Vagina (tissue), 2 donors: ENCODE data around the gene LRRC7.

Experiments used
- POLR2A ChIP-seq, 2 donors: fragments of 450-650 bp; IDR thresholded peaks; one replicate each; pipeline ENCODE4 v1.6.1; 2017; ENCODE audit warnings: antibody characterized with exemption in 2 of 2, mild to moderate bottlenecking in 2 of 2, moderate library complexity in 2 of 2
- POLR2AphosphoS5 ChIP-seq, 2 donors: sonication (generic); formaldehyde crosslinking; IDR thresholded peaks; one replicate each; pipeline ENCODE4 v1.9.0; 2017; ENCODE audit warnings: antibody characterized with exemption in 2 of 2, mild to moderate bottlenecking in 2 of 2, low read depth in 1 of 2; ENCODE audit not compliant: insufficient read depth in 1 of 2
- TF ChIP-seq, protein P1 (sequence below), 3 experiments: fragments of 450-650 bp in 2 of 3; fragments of 200-600 bp in 1 of 3; sonication (generic) in 1 of 3; IDR thresholded peaks; one replicate each; pipeline ENCODE4 v1.5.1; 2017 to 2019; ENCODE audit warnings: antibody characterized with exemption in 3 of 3, mild to moderate bottlenecking in 2 of 3, moderate library complexity in 2 of 3

GRCh38 chr1:69744381-69744780, 176.7 kb downstream of the LRRC7 start:
- TF ChIP-seq, protein P1, sequence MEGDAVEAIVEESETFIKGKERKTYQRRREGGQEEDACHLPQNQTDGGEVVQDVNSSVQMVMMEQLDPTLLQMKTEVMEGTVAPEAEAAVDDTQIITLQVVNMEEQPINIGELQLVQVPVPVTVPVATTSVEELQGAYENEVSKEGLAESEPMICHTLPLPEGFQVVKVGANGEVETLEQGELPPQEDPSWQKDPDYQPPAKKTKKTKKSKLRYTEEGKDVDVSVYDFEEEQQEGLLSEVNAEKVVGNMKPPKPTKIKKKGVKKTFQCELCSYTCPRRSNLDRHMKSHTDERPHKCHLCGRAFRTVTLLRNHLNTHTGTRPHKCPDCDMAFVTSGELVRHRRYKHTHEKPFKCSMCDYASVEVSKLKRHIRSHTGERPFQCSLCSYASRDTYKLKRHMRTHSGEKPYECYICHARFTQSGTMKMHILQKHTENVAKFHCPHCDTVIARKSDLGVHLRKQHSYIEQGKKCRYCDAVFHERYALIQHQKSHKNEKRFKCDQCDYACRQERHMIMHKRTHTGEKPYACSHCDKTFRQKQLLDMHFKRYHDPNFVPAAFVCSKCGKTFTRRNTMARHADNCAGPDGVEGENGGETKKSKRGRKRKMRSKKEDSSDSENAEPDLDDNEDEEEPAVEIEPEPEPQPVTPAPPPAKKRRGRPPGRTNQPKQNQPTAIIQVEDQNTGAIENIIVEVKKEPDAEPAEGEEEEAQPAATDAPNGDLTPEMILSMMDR (IDR thresholded peaks at IDR 0.05), result no peak
- TF ChIP-seq POLR2AphosphoS5 (IDR thresholded peaks at IDR 0.05; ENCODE audit: insufficient read depth in 1 of 2, low read depth in 1 of 2) (no peak), POLR2A (IDR thresholded peaks at IDR 0.05) (no peak)
